Kidney (tissue), 14 donors: ENCODE results near the gene GGTLC2. TPM values are rescaled to one million over a fixed set of nuclear protein-coding genes. Genes with fewer than 3 reads are reported as not detected.

Experiments
- DNase-seq, 5 donors: peaks; one replicate each; pipeline ENCODE4 v3.0.0-alpha.2; 2013 to 2020
- FAIRE-seq: peaks from 2 replicates; lab custom pipeline; 2012; peaks lifted over from hg19 to GRCh38; lab: Jason Lieb, UNC
- H3K27ac ChIP-seq, 2 donors: one replicate each; pipeline ENCODE4 v1.7.0; 2013; ENCODE audit warnings: low read depth in 2 of 2, low read length in 2 of 2, inconsistent platforms in 1 of 2
- H3K27me3 ChIP-seq: one replicate; pipeline ENCODE4 v1.7.1; 2013; ENCODE audit warnings: low read length, inconsistent platforms; ENCODE audit not compliant: control insufficient read depth, insufficient read depth
- H3K36me3 ChIP-seq, 3 donors: one replicate each; pipeline versions ENCODE4 v1.7.0 to v1.7.1; 2013; ENCODE audit warnings: low read length in 3 of 3, control low read depth in 1 of 3, inconsistent platforms in 1 of 3; ENCODE audit not compliant: insufficient read depth in 3 of 3, control insufficient read depth in 2 of 3
- H3K4me1 ChIP-seq, 3 donors: one replicate each; pipeline versions ENCODE4 v1.7.0 to v1.7.1; 2013; ENCODE audit warnings: low read length in 3 of 3, inconsistent platforms in 1 of 3, low read depth in 1 of 3; ENCODE audit not compliant: control insufficient read depth in 2 of 3, insufficient read depth in 2 of 3
- H3K4me3 ChIP-seq, 3 donors: one replicate each; pipeline versions ENCODE4 v1.7.0 to v1.8.1; 2013; ENCODE audit warnings: low read length in 3 of 3, control low read depth in 1 of 3, inconsistent platforms in 1 of 3
- H3K9ac ChIP-seq, 3 donors: one replicate each; pipeline versions ENCODE4 v1.7.0 to v1.7.1; 2013; ENCODE audit warnings: low read length in 3 of 3, control low read depth in 1 of 3, inconsistent platforms in 1 of 3
- H3K9me3 ChIP-seq, 3 donors: one replicate each; pipeline versions ENCODE4 v1.7.0 to v1.7.1; 2013; ENCODE audit warnings: low read length in 3 of 3, control low read depth in 1 of 3, inconsistent platforms in 1 of 3; ENCODE audit not compliant: control insufficient read depth in 2 of 3, insufficient read depth in 1 of 3
- CTCF ChIP-seq: IDR thresholded peaks from 3 replicates; pipeline ENCODE4 v1.5.1; 2012; ENCODE audit warnings: mild to moderate bottlenecking, moderate library complexity, borderline replicate concordance; ENCODE audit not compliant: insufficient read depth; ENCODE audit errors: extremely low read depth
- intact Hi-C: fragments of 100-400 bp; cut with DNase I; formaldehyde crosslinking; loops from one replicate; pipeline ENCODE4 v1.11.1; 2022
- polyA plus RNA-seq: library from polyadenylated mRNA; stranded (reverse); fragments of 350-450 nt; fragmentation: Illumina TruSeq; extraction: RNeasy Lipid Tissue Mini Kit (QIAGEN cat#74804); gene quantifications from one replicate; pipeline ENCODE4 v1.2.3, GENCODE V29; 2014; ENCODE audit warnings: low read depth, low replicate concordance; ENCODE audit not compliant: insufficient read depth
- total RNA-seq: library from RNA; stranded (reverse); fragmentation: NEBNext Ultra II Directional; extraction: Animal tissue kit (Norgen Biotek cat#: 25700); gene quantifications from one replicate; pipeline ENCODE4 v1.2.1, GENCODE V29; 2021
- donor health status: control.
- donor health status: control.
- donor health status: control.
- donor health status: control.
- donor health status: control.
- donor health status: DM: yes; HTN: yes; CAD: no.
- donor health status: Normal renal cell carcinoma (clear cell type).

Gene GGTLC2
- total and polyA plus RNA-seq, 2 donors from 2014 or later = 0.76 TPM; not detected in 1

GRCh38 chr22:22666307-22667091 lies 22.1 kb downstream of the GGTLC2 start:
- Histone ChIP-seq H3K36me3 (no peaks in the 10 kb centered on the region), H3K27ac (no peak overlapping the region), H3K9me3 (no peaks in the 10 kb centered on the region), H3K27me3 (no peaks in the 10 kb centered on the region), H3K9ac (no peak overlapping the region), H3K4me3 (no peak overlapping the region), H3K4me1 (no peaks in the 10 kb centered on the region)
- FAIRE-seq (no peak), DNase-seq (peak in 4 of 5 donors; percentile 61 to 73 (median 65))
- TF ChIP-seq CTCF = peak; percentile 69
- intact Hi-C loops = no loop called here

- Histone ChIP-seq H3K9me3 (no peaks in the 10 kb centered on the region), H3K27me3 (no peaks in the 10 kb centered on the region), H3K4me3 (no peak overlapping the region), H3K36me3 (no peaks in the 10 kb centered on the region), H3K9ac (no peak overlapping the region), H3K4me1 (no peaks in the 10 kb centered on the region), H3K27ac (no peak overlapping the region)
- no peak for FAIRE-seq
- intact Hi-C loops = no loop called here
- TF ChIP-seq CTCF = no peak
- no peak for DNase-seq
These were observed 23.8 kb downstream of the GGTLC2 start for GRCh38 chr22:22667966-22668880.

GRCh38 chr22:22669093-22669492 lies 24.7 kb downstream of the GGTLC2 start:
- no peak overlapping the region for H3K4me3 ChIP-seq
- intact Hi-C loops = no loop called here
- no peak overlapping the region for H3K27ac ChIP-seq
- H3K27me3 ChIP-seq = no peaks in the 10 kb centered on the region
- H3K9me3 ChIP-seq = no peaks in the 10 kb centered on the region
- no peaks in the 10 kb centered on the region for H3K36me3 ChIP-seq
- DNase-seq = no peak
- no peak for FAIRE-seq
- no peak for TF ChIP-seq CTCF
- H3K9ac ChIP-seq = no peak overlapping the region
- no peaks in the 10 kb centered on the region for H3K4me1 ChIP-seq
